Stimulated activated CD8-positive, alpha-beta memory T cell treated with anti-CD3 and anti-CD28 coated beads, Interleukin-7, amount 100 ng/mL, for 4 hours (primary cell): ENCODE data around the gene JAKMIP2.
"Not testable (repeated sequence)": the region's sequence is repeated elsewhere in the genome, so short reads cannot be mapped to it uniquely, and the experiment has no call there.

Source experiments
- DNase-seq, 2 donors: peaks; one replicate each; pipeline ENCODE4 v3.0.0-alpha.2; 2020; ENCODE audit warnings: low read depth in 2 of 2

JAKMIP2 gene

DNA sequence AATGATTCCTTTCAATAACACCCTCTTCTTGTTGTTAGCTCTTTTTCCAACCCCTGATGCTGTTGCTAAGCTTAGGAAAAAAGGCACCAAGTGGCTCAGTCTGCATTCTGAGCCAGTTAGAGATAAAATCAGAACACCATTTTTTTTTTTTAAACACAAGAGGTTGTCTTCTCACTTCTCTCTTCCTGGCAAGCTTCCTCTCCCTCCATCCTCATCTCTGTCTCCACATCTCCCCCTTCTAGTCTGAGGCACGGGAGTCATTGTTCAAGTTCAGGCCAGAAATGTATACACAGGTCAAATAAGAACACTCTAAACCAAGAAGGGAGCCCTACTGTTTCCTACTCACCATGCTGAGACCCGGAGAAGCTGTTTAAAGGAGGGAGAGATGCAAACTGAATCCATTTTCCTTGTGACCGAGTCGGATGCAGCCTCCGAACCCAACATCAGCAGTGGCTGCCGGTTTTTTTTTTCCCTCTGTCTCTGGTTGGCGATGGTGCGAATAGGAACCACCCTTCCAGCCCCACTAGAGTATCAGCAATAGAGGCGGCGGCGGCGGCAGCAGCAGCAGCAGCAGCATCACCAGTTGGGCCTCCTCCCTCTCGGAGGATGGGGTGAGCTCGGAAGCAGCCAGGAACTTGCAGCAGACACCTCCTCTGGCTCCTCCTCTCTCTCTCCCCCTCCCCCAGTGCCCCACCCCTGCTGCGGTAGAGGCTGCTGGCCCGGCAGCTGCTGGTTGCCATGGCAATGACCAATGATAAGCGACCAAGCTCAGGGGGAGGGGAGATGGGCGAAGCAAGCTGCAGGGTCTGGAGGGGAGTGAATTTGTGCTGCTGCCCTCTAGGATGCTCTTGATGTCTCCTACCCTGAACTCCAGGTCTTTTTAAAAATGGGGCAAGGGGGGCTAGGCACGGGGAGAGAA, at the start of gene JAKMIP2:
Gene JAKMIP2 (minus strand): TSS at position 619 of the 919 bp plus-strand sequence. CDS start 110,922 bp downstream, outside the sequence.
- peak; percentile 73 to 83 for DNase-seq

- no peak for DNase-seq
These were observed 48.9 kb upstream of the JAKMIP2 start, which contains the start of gene SPINK1 for GRCh38 chr5:147831465-147831864. Gene SPINK1 (minus strand): TSS chr5:147831671. CDS start chr5:147831577, 94 bp downstream.

GRCh38 chr5:147830035-147830434, 47.5 kb upstream of the JAKMIP2 start:
- no peak for DNase-seq

DNA sequence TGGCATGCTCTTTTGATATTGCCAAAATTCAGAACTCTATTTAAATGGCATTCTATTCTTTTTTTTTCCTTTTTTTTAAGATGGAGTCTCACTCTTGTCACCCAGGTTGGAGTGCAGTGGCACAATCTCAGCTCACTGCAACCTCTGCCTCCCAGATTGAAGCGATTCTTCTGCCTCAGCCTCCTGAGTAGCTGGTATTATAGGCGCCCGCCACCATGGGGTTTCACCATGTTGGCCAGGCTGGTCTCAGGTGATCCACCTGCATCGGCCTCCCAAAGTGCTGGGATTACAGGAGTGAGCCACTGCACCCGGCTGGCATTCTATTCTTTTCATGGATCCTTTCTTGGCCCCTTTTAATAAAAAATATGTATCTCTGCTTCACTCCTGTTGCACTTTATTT, 44.5 kb upstream of the JAKMIP2 start:
- not testable (repeated sequence) for DNase-seq

DNA sequence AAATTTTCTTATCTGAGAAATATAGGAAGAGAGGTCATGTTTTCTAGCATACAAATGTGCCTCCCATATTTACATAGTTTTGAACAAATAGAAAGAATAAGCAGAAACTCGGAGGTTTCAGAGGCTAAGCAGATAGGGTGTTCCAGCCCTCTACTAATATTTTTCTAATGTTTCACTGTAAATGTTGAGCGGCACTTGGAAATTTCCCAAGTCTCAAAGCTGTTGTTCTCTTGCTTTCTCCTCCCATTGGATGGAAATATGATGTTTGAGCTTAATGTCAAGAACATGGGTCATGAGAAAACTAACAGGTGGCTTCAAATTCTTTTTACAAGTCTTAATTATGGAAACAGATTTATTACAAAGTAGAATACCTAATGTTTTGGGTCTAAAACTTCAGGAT, 43.8 kb upstream of the JAKMIP2 start:
- no peak for DNase-seq

DNA sequence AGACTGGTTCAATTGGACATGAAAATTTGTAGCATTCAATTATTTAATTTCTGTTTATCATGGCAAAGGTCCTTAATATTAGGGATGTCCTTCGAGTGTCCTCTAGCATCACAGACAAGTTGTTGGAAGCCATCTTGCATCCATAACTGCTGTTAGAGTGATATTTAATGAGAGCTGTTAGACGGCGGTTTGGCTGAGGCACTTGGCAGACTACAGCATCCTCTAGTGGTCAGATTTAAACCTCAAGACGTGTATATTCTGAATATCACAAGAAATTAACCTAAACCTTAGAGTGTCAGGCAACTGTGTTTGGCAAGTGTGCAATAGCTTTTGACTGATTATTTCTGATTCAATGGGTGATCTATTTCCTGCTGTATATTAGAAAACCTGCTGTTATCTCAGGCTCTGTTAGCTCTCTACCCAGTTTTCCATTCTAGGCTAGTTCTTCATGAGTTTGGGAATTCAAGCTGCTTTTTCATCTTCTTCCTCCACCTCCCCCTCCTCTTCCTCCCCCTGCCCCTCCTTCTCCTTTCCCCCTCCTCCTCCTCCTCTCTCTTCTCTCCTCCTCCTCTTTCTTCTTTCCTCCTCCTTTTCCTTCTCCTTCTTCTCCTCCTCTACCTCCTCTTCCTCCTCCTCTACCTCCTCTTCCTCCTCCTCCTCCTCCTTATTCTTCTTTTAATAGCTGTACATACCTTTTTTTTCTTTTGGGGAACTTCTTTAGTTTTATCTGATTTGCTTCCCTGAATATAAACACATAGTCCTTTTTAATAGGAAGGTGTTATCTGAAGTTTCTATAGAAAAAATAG, 40.4 kb upstream of the JAKMIP2 start:
- peak in 1 of 2 donors; percentile 3 for DNase-seq

DNA sequence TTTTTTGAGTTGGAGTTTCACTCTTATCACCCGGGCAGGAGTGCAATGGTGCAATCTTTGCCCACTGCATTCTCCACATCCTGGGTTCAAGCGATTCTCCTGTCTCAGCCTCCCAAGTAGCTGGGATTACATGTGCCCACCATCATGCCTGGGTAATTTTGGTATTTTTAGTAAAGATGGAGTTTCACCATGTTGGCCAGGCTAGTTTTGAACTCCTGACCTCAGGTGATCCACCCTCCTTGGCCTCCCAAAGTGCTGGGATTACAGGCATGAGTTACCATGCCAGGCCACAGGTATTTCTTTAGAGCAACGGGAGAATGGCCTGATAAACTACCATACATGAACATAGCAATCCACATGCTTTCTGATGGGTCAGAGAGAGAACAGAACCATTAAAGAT, 39.7 kb upstream of the JAKMIP2 start:
- DNase-seq: not testable (repeated sequence)

GRCh38 chr5:147821766-147822165, 39.2 kb upstream of the JAKMIP2 start:
- no peak for DNase-seq

GRCh38 chr5:147819261-147819770, 36.8 kb upstream of the JAKMIP2 start:
- DNase-seq: no peak

DNA sequence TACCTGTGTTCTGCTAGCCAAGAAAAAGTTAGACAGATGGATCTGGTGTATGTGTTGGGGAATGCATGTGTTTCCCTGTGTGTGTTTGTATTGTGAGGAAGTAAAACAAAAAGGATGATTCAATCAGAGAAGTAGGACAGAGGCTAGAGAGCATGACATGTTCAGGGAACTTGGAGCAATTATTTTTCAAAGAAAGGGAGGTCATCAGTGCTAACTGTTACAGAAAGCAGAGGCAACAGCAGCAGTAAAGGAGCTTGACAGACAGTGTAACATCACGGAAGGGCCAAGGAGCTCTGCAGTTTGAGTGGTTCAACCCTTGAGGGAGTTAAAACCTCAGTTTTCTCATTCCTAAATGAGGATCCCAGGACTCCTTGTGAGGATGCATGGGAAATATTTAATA, 35.8 kb upstream of the JAKMIP2 start:
- no peak for DNase-seq

GRCh38 chr5:147813696-147814095, 31.2 kb upstream of the JAKMIP2 start:
- DNase-seq: no peak

GRCh38 chr5:147809830-147810666, 27.5 kb upstream of the JAKMIP2 start:
- DNase-seq: no peak

- peak; percentile 24 to 36 for DNase-seq
These were observed 22.5 kb upstream of the JAKMIP2 start for GRCh38 chr5:147805030-147805454.

- DNase-seq: no peak
These were observed 21.8 kb upstream of the JAKMIP2 start for GRCh38 chr5:147804334-147804733.

DNA sequence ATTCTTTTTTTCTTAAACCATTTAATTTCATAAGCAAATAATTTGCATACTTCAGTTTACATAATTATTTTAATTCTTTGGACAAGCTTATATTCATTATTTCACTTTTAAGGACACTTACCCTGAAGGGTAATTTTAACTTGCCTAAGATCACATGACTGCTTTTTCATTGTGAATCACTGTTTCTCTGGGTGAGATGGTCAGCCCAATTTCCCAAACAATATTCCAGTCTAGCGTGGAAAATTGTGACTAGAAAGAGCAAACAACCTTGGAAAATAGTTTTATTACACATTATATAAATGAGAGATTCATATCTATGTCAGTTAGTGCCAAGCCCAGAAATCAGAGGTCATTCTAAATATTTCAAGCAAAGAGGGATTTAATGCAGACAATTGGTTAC, 21.4 kb upstream of the JAKMIP2 start:
- DNase-seq: no peak

DNA sequence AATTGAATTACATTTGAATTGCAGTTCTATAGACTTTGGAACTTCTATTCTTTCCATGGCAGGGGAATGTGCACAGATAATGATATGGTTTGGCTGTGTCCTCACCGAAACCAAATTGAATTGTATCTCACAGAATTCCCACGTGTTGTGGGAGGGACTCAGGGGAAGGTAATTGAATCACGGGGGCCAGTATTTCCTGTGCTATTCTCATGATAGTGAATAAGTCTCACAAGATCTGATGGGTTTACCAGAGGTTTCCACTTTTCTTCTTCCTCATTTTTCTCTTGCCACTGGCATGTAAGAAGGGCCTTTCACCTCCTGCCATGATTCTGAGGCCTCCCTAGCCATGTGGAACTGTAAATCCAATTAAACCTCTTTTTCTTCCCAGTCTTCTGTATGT, 20.6 kb upstream of the JAKMIP2 start:
- DNase-seq: not testable (repeated sequence)

GRCh38 chr5:147801461-147801860, 18.9 kb upstream of the JAKMIP2 start:
- no peak for DNase-seq

- DNase-seq: no peak
These were observed 18.0 kb upstream of the JAKMIP2 start for GRCh38 chr5:147800491-147800890.

DNA sequence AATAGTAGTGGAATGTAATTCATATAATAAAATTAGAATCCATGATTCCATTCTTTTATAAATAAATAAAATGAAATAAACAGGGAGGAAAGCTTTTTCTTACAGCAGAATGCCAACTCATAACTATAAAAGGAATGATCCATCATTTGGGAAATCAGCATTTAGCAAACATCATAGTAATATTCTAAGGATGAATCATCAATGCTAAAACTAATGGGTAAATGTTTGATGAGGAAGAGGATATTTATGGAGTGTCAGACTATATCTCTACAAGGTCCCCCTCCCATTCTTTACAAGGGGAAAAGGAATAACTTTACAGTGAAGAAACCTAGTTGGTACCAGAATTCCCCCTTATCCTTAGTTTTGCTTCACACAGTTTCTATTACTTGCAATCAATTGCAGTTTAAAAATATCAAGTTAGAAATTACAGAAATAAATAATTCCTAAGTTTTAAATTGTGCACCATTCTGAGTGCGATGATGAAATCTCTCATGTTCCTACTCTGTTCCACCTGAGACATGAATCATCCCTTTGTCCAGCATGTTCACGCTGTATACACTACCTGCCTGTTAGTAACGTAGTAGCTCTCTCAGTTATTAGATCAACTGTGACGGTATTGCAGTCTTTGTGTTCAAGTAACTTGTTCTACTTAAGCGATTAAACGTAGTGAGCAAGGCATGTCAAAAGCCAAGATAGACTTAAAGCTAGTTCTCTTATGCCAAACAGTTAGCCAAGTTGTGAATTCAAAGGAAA, 14.2 kb upstream of the JAKMIP2 start:
- DNase-seq: no peak

GRCh38 chr5:147791181-147791580, 8.7 kb upstream of the JAKMIP2 start:
- DNase-seq: no peak

DNA sequence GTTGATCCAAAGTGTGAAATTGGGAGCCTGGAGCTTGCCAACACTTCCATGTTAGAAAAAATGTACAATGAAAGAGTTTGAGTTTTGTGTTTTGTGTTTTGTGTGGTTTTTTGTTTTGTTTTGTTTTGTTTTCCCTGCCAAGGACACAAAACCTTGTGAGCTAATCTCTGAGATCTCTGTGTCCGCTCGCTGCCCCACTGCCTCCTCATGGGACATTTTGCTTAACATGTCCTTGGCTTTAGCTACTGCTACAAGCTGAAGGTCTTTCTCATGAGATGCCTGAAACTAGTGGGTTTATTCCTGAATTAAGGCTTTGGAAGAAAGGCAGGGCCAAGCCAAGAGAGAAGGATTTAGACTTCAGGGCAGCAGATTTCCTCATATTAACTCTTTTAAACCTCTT, 7.3 kb upstream of the JAKMIP2 start:
- DNase-seq: no peak
